Measurements from ENCODE around the gene HEXD.

- TF ChIP-seq EZH2 (IDR thresholded peaks at IDR 0.05; ENCODE audit: borderline replicate concordance, low read depth, low read length, severe bottlenecking) = no peak
- TF ChIP-seq, protein P1, sequence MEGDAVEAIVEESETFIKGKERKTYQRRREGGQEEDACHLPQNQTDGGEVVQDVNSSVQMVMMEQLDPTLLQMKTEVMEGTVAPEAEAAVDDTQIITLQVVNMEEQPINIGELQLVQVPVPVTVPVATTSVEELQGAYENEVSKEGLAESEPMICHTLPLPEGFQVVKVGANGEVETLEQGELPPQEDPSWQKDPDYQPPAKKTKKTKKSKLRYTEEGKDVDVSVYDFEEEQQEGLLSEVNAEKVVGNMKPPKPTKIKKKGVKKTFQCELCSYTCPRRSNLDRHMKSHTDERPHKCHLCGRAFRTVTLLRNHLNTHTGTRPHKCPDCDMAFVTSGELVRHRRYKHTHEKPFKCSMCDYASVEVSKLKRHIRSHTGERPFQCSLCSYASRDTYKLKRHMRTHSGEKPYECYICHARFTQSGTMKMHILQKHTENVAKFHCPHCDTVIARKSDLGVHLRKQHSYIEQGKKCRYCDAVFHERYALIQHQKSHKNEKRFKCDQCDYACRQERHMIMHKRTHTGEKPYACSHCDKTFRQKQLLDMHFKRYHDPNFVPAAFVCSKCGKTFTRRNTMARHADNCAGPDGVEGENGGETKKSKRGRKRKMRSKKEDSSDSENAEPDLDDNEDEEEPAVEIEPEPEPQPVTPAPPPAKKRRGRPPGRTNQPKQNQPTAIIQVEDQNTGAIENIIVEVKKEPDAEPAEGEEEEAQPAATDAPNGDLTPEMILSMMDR (IDR thresholded peaks at IDR 0.05; ENCODE audit: extremely low read depth in 1 of 2, insufficient read depth in 1 of 2, low read depth in 1 of 2, low read length in 2 of 2) = no peak
- no peak for TF ChIP-seq POLR2A (IDR thresholded peaks at IDR 0.05; ENCODE audit: low read depth, low read length)
- TF ChIP-seq POLR2AphosphoS5 (IDR thresholded peaks at IDR 0.05; ENCODE audit: insufficient read depth, low read depth, low read length) = no peak
- TF ChIP-seq, protein P2, sequence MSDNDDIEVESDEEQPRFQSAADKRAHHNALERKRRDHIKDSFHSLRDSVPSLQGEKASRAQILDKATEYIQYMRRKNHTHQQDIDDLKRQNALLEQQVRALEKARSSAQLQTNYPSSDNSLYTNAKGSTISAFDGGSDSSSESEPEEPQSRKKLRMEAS (IDR thresholded peaks at IDR 0.05; ENCODE audit: insufficient read depth, insufficient read length) = no peak
- TF ChIP-seq FOS (IDR thresholded peaks at IDR 0.05; ENCODE audit: borderline replicate concordance, insufficient read depth, low read length) = no peak
- no peak for TF ChIP-seq JUN (IDR thresholded peaks at IDR 0.05; ENCODE audit: borderline replicate concordance, insufficient read depth, insufficient read length, low read depth)
Observed at GRCh38 chr17:82449883-82450356, 31.8 kb downstream of the HEXD start.

Measured in endothelial cell of umbilical vein (primary cell).